Measurements from ENCODE around the gene CA5A. TPM values are rescaled to one million over a fixed set of nuclear protein-coding genes. Genes with fewer than 3 reads are reported as not detected.
"Not testable (repeated sequence)": the region's sequence is repeated elsewhere in the genome, so short reads cannot be mapped to it uniquely, and the experiment has no call there.

The CA5A gene
- total and polyA plus RNA-seq, 5 donors, result not detected

DNA sequence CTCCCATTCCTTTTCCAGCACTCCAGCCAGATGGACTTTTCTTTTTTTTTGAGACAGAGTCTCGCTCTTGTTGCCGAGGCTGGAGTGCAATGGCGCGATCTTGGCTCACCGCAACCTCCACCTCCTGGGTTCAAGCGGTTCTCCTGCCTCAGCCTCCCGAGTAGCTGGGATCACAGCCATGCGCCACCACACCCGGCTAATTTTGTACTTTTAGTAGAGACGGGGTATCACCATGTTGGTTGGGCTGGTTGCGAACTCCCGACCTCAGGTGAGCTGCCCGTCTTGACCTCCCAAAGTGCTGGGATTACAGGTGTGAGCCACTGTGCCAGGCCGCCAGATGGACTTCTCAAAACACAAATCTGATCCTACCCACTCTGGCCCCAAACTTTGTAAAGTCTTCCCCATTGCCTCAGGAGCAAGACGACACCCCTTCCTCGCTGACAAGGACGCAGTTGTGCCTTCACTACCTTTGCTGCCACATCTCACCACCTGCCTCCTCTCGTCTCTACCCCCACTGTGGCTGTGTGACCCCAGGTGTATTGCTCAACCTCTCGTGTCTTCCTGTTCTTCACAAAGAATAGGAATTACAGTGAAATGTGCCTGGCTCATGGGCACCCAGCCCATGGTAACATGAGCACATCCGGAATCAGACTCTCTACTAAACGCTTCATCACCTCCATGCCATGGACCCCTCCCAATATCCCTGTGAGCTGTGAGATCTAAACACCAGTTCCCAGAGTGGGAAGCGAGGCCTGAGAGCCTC lies 11.2 kb upstream of the CA5A start:
- no peaks in the 10 kb centered on the region for H3K27me3 ChIP-seq (ENCODE audit: control insufficient read depth, insufficient read depth)
- no peaks in the 10 kb centered on the region for H3K9me3 ChIP-seq (ENCODE audit: control insufficient read depth, low read length)
- DNase-seq (no peak), ATAC-seq (no peak)
- 85% methylated on average over 22 of the region's 22 CpGs for WGBS
- peaks cover 2% of the 10 kb centered on the region for H3K4me1 ChIP-seq (ENCODE audit: control insufficient read depth, insufficient read depth, low read length)
- intact Hi-C loops (cut with DNase I), result no loop called here
- H3K27ac ChIP-seq (ENCODE audit: low read length), result no peak overlapping the region
- H3K4me3 ChIP-seq (ENCODE audit: low read length), result no peak overlapping the region

DNA sequence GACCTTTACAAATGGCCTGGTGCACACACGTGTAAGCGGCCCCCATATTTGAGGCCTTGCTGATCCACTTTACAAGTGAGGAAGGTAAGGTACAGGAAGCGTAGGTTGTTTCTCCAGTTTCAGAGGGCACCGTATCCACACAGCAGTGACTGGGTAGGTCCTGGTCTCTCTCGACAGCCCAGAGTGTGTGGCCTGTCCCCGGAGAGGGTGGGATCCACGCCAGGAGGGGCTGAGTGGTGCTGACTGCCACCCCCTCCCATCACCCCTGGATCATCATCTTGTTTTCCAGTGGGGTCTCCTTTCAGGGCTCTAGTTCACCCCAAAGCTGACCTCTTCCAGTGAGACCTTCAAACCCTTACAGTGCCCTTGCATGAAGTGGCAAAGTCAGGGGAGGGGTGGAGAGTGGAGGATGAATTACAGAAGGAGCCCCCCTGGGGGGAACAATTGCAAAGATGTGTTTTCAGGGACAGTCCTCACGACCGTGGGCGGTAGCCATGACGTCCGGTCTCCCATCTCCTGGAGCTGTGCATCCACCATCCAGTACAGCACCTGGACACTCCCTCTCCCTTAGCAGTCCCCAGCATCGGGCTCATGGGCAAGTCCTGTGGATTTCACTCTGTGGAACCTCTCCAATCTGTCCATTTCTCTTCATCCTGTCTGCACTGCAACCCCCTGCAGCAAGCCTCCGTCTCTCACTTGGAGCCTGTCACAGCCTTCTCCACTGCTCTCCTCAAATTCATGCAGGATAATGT lies 10.4 kb upstream of the CA5A start:
- no peak for ATAC-seq
- Histone ChIP-seq H3K27me3 (ENCODE audit: control insufficient read depth, insufficient read depth) (no peaks in the 10 kb centered on the region), H3K4me3 (ENCODE audit: low read length) (no peak overlapping the region)

DNA sequence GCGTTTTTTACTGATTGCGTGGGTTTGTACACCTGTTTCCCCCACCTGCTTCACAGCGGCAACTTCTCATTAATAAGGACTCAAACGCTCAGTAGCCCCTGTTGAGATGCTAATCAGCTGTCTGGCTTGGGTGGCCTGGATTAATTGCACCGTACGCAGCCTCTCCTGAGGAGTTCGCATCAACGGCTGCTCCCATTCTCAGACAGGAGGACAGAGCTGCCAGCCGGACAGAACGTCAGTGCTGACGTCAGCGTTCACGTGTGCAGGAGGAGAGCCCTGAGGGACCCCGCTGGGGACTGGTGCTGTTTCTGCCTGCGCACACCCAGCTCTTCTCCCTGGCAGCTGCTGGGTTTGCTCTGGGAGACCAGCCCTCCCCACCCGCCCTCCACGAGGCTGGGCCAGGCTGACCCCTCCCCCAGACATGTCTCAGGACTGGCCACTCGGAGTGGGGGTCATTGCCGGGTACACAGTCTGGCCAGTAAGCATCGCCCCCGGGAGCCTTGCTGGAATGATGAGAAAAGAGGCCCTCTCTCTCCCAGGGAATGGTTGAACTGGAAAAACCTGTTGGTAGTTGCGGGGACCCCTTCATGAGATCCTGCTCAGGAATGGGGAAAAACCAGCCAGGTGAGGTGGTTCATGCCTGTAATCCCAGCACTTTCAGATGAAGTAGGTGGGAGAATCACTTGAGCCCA lies 9.2 kb upstream of the CA5A start:
- H3K4me3 ChIP-seq (ENCODE audit: low read length), result peak overlapping the region; percentile 31
- no peaks in the 10 kb centered on the region for H3K27me3 ChIP-seq (ENCODE audit: control insufficient read depth, insufficient read depth)
- peak; percentile 90 for ATAC-seq
- intact Hi-C loops (cut with DNase I), result no loop called here
- DNase-seq, result peak; percentile 85 to 91 (median 87)
- no peaks in the 10 kb centered on the region for H3K9me3 ChIP-seq (ENCODE audit: control insufficient read depth, low read length)
- WGBS, result 24% methylated on average over 22 of the region's 22 CpGs
- peak overlapping the region; percentile 36 for H3K27ac ChIP-seq (ENCODE audit: low read length)
- peaks cover 2% of the 10 kb centered on the region for H3K4me1 ChIP-seq (ENCODE audit: control insufficient read depth, insufficient read depth, low read length)

More for the DNA sequence above, 10.4 kb upstream of the CA5A start:
- intact Hi-C loops (cut with DNase I), result no loop called here
- Histone ChIP-seq H3K9me3 (ENCODE audit: control insufficient read depth, low read length) (no peaks in the 10 kb centered on the region), H3K27ac (ENCODE audit: low read length) (no peak overlapping the region), H3K4me1 (ENCODE audit: control insufficient read depth, insufficient read depth, low read length) (peaks cover 2% of the 10 kb centered on the region)
- WGBS, result 73% methylated on average over 14 of the region's 14 CpGs
- DNase-seq, result no peak

DNA sequence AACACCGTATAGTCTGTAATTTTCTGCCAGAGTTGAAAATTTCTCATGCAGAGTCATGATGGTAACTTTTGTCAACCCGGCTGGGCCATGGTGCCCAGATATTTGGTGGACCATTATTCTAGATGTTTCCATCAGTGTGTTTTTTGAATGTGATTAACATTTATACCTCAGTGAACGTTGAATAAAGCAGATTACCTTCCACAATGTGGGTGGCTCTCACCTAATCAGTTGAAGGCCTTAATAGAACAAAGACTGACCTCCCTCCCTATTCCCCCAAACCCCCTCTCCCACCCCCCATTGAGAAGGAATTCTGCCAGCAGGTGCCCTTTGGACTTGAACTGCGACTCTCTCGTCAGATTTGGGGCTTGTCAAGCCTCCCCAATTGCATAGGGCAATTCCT lies 6.4 kb upstream of the CA5A start:
- no peak overlapping the region for H3K4me3 ChIP-seq (ENCODE audit: low read length)
- H3K27ac ChIP-seq (ENCODE audit: low read length), result no peak overlapping the region
- H3K9me3 ChIP-seq (ENCODE audit: control insufficient read depth, low read length), result no peaks in the 10 kb centered on the region
- ATAC-seq (no peak), DNase-seq (no peak)
- WGBS, result 79% methylated on average over 5 of the region's 5 CpGs
- H3K4me1 ChIP-seq (ENCODE audit: control insufficient read depth, insufficient read depth, low read length), result peaks cover 2% of the 10 kb centered on the region
- intact Hi-C loops (cut with DNase I), result no loop called here
- no peaks in the 10 kb centered on the region for H3K27me3 ChIP-seq (ENCODE audit: control insufficient read depth, insufficient read depth)

DNA sequence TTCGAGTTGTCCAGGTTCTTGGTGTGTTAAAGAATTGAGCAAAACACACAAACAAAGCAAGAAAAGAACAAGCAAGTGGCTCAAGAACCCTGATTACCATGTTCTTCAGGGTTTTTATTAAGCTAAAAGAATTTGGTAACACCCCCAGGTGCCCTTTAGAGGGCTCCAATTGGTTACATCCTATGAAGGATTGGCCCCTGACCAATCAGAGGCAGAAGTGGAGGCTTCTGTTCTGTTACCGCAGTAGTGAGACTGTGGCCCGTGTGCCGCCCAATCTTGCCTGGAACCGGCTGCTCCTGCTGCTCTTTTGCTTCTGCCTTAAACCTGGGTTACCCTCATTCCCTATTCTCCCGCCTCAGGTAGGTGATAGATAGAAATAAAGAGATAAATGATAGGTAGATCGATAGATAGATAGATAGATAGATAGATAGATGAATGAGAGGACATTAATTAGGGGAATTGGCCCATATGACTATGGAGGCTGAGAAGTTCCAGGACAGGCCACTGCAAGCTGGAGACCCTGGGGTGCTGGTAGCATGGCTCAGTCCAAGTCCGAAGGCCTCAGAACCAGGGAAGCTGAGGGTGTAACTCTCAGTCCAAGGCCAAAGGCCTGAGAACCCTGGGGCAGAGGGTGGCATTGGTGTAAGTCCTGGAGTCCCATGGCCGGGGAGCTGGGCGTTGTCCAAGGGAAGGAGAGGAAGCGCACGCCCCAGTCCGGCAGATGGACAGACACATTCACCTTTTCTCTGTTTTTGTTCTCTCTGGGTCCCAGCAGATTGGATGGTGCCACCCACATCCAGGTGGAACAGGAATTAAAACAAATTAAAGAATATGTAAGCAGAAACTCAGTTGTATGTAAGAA lies 3.5 kb upstream of the CA5A start:
- H3K9me3 ChIP-seq (ENCODE audit: control insufficient read depth, low read length), result no peaks in the 10 kb centered on the region
- H3K4me1 ChIP-seq (ENCODE audit: control insufficient read depth, insufficient read depth, low read length), result no peaks in the 10 kb centered on the region
- no peak overlapping the region for H3K27ac ChIP-seq (ENCODE audit: low read length)
- H3K27me3 ChIP-seq (ENCODE audit: control insufficient read depth, insufficient read depth), result no peaks in the 10 kb centered on the region
- 88% methylated on average over 13 of the region's 13 CpGs for WGBS
- no peak overlapping the region for H3K4me3 ChIP-seq (ENCODE audit: low read length)
- DNase-seq (no peak), ATAC-seq (no peak)
- intact Hi-C loops (cut with DNase I), result no loop called here

DNA sequence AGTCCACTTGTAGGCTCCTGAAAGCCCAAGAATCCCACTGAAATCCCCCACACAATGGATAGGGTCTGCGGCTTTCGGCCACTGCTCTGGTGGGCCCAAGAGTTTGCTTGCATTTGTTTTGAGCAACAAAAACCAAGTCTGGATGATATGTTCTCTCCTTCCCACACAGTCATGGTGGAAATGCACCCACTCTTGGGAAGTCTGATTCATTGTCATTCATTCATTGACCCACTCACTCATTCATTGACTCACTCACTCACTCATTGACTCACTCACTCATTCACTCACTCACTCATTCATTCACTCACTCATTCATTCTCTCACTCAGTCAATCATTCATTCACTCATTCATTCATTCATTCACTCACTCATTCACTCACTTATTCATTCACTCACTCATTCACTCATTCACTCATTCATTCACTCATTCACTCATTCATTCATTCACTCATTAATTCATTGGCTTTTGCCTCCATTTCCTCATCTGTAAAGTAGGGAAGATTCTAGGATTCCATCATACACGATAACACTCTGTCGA lies 2.2 kb upstream of the CA5A start:
- Histone ChIP-seq H3K4me1 (ENCODE audit: control insufficient read depth, insufficient read depth, low read length) (no peaks in the 10 kb centered on the region), H3K27ac (ENCODE audit: low read length) (no peak overlapping the region), H3K4me3 (ENCODE audit: low read length) (no peak overlapping the region), H3K27me3 (ENCODE audit: control insufficient read depth, insufficient read depth) (no peaks in the 10 kb centered on the region), H3K9me3 (ENCODE audit: control insufficient read depth, low read length) (no peaks in the 10 kb centered on the region)
- 95% methylated on average over 4 of the region's 4 CpGs for WGBS
- DNase-seq (no peak), ATAC-seq (no peak)
- intact Hi-C loops (cut with DNase I), result no loop called here

DNA sequence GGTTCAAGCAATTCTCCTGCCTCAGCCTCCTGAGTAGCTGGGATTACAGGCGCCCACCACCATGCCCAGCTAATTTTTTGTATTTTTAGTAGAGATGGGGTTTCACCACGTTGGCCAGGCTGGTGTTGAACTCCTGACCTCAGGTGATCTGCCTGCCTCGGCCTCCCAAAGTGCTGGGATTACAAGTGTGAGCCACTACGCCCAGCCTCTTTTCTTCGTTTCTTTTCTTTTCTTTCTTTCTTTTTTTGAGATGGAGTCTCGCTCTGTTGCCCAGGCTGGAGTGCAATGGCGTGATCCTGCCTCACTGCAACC lies 858 bp upstream of the CA5A start:
- H3K27ac ChIP-seq (ENCODE audit: low read length); intact Hi-C loops (cut with DNase I); H3K9me3 ChIP-seq (ENCODE audit: control insufficient read depth, low read length); DNase-seq; ATAC-seq; H3K4me1 ChIP-seq (ENCODE audit: control insufficient read depth, insufficient read depth, low read length); H3K27me3 ChIP-seq (ENCODE audit: control insufficient read depth, insufficient read depth); H3K4me3 ChIP-seq (ENCODE audit: low read length): not testable (repeated sequence)
- 82% methylated on average over 7 of the region's 7 CpGs for WGBS

DNA sequence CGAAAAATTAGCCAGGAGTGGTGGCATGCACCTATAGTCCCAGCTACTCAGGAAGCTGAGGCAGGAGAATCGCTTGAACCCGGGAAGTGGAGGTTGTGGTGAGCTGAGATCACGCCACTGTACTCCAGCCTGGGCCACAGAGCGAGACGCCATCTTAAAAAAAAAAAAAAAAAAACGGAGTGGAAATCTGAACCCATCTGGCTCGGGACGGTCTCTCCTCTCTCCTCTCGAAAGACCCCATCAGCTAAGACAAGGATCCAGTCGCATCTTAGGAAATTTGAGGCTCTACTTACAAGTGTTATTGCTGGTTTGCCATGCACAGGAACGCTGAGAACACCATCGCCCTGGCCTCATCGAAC lies 334 bp downstream of the CA5A start:
- H3K4me1 ChIP-seq (ENCODE audit: control insufficient read depth, insufficient read depth, low read length); H3K9me3 ChIP-seq (ENCODE audit: control insufficient read depth, low read length); H3K27ac ChIP-seq (ENCODE audit: low read length); ATAC-seq; H3K4me3 ChIP-seq (ENCODE audit: low read length); H3K27me3 ChIP-seq (ENCODE audit: control insufficient read depth, insufficient read depth); DNase-seq; intact Hi-C loops (cut with DNase I): not testable (repeated sequence)
- 89% methylated on average over 14 of the region's 14 CpGs for WGBS

DNA sequence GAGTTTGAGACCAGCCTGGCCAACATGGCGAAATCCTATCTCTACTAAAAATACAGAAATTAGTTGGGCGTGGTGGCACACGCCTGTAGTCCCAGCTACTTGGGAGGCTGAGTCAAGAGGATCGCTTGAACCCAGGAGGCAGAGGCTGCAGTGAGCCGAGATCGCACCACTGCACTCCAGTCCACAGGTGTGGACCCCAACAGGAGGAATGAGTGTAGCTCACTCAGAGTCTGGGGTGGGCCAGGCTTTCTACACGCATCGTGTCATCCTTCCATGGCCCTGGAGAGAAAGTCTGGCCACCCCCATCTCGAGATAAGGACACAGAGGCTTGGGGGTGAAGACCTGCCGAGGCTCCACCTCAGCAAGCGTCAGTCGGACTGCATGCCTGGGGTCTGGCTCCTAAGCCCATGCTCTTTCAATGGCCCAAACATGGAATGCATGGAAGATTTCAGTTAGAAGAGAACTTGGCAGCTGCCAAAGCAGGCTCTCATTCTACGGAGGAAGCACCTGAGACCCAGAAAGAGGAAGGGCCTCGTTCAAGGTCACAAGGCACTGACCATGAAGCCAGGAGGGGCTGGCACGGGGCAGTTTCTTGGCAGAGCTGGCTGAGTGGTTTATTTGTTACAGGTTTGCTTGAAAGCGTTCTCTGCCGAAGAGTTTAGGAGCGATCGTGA lies 1.4 kb downstream of the CA5A start:
- H3K27ac ChIP-seq (ENCODE audit: low read length); ATAC-seq; H3K4me1 ChIP-seq (ENCODE audit: control insufficient read depth, insufficient read depth, low read length); H3K27me3 ChIP-seq (ENCODE audit: control insufficient read depth, insufficient read depth); DNase-seq; intact Hi-C loops (cut with DNase I); H3K4me3 ChIP-seq (ENCODE audit: low read length); H3K9me3 ChIP-seq (ENCODE audit: control insufficient read depth, low read length): not testable (repeated sequence)
- 84% methylated on average over 19 of the region's 19 CpGs for WGBS

DNA sequence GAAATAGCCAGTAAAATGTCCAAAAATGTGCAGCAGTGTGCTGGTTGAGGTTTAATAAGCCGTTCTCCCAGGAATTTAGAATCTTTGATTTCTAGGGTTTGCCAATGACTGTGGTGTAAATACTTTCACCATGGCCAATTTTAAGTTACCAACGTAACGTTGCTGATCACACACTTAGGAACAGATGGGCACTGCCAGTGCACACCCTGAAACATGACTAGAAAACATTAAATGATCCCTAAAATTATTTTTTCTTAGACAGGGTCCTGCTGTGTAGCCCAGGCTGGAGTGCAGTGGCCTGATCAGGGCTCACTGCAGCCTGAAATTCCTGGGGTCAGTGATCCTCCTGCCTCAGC lies 3.2 kb downstream of the CA5A start:
- intact Hi-C loops (cut with DNase I), result no loop called here
- Histone ChIP-seq H3K27ac (ENCODE audit: low read length) (no peak overlapping the region), H3K4me1 (ENCODE audit: control insufficient read depth, insufficient read depth, low read length) (no peaks in the 10 kb centered on the region), H3K27me3 (ENCODE audit: control insufficient read depth, insufficient read depth) (no peaks in the 10 kb centered on the region), H3K9me3 (ENCODE audit: control insufficient read depth, low read length) (no peaks in the 10 kb centered on the region), H3K4me3 (ENCODE audit: low read length) (no peak overlapping the region)
- WGBS, result 91% methylated on average over 3 of the region's 3 CpGs
- ATAC-seq, result no peak
- no peak for DNase-seq

All from right cardiac atrium (tissue), 5 donors.